ENCODE results near the gene RBFOX1. TPM values are rescaled to one million over a fixed set of nuclear protein-coding genes. Genes with fewer than 3 reads are reported as not detected.

The RBFOX1 gene
- total and polyA plus RNA-seq, 10 of the 15 experiments (the other 5 are each of a cell fraction or from before 2014, with no cell fraction given), result 0.87 TPM; not detected in 9

DNA sequence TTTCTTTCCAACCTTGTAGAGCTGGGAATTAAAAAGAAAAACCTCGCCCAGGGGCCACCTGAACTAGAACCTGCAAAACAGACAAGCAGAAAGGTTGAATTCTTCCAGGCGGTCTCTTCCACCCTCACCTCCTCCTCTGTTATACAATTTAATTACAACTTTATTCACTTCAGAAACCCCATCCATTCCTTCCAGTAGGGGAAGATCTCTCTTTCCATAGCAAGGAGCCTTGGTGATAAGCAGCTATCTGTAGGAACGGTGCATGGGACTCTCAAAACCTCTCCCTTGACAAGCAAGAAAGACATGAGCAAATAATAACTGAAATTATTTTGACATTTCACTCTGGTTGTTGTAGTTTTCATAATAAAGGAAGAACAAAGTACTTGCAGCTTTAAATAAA, 176.0 kb downstream of the RBFOX1 start:
- Histone ChIP-seq H2AFZ (ENCODE audit: control insufficient read depth, low read depth, low read length) (no peak overlapping the region), H4K20me1 (ENCODE audit: control insufficient read depth, insufficient read depth) (no peaks in the 10 kb centered on the region), H3K9me3 (replicated peaks; ENCODE audit: control insufficient read depth, insufficient read depth, low read length) (no peaks in the 10 kb centered on the region; the same call in 2 of the 3 replicates), H3K79me2 (ENCODE audit: control insufficient read depth, insufficient read depth, low read length) (no peaks in the 10 kb centered on the region), H3K36me3 (ENCODE audit: control insufficient read depth in 2 of 2, insufficient read depth in 2 of 2, low read length in 1 of 2) (no peaks in the 10 kb centered on the region), H3K9ac (ENCODE audit: control insufficient read depth, insufficient read depth, low read length) (no peak overlapping the region), H3K4me2 (ENCODE audit: control insufficient read depth, insufficient read depth) (no peak overlapping the region), H3K4me1 (ENCODE audit: control insufficient read depth, insufficient read depth, low read length) (no peaks in the 10 kb centered on the region), H3K4me3 (no peak overlapping the region), H3K27ac (ENCODE audit: control insufficient read depth, insufficient read depth) (no peak overlapping the region), H3K27me3 (replicated peaks in 1 of 2; ENCODE audit: control insufficient read depth in 2 of 2, insufficient read depth in 2 of 2, low read length in 1 of 2) (no peaks in the 10 kb centered on the region)
- 31% methylated on average over 3 of the region's 3 CpGs for WGBS (ENCODE audit: insufficient coverage, insufficient replicate concordance, low lambda C conversion rate, missing lambda C conversion rate)
- no peak for ATAC-seq
- TF ChIP-seq EP300 (IDR thresholded peaks at IDR 0.05; ENCODE audit: borderline replicate concordance in 1 of 2, control insufficient read depth in 1 of 2, low read depth in 2 of 2, low read length in 2 of 2), result no peak
- no peak for DNase-seq (ENCODE audit: low read depth, low spot score)
- in situ Hi-C loops (cut with MboI) (no loop called here), intact Hi-C loops (cut with micrococcal nuclease; ENCODE audit: unreplicated experiment) (no loop called here)
- RAD21 ChIA-PET (ENCODE audit: unreplicated experiment), result no interaction called here
- CTCF ChIA-PET, result interaction anchor here (0.6 kb wide), 1 partner anchor 185 kb away, joined by 3 read pairs; no protein-coding TSS in a partner anchor
- SMC1A ChIA-PET (ENCODE audit: uncharacterized antibody, unreplicated experiment), result no interaction called here
- BruUV-seq (replicated peaks), result no TSS peak
- POLR2A ChIA-PET, result no interaction called here
- FAIRE-seq, result no peak

DNA sequence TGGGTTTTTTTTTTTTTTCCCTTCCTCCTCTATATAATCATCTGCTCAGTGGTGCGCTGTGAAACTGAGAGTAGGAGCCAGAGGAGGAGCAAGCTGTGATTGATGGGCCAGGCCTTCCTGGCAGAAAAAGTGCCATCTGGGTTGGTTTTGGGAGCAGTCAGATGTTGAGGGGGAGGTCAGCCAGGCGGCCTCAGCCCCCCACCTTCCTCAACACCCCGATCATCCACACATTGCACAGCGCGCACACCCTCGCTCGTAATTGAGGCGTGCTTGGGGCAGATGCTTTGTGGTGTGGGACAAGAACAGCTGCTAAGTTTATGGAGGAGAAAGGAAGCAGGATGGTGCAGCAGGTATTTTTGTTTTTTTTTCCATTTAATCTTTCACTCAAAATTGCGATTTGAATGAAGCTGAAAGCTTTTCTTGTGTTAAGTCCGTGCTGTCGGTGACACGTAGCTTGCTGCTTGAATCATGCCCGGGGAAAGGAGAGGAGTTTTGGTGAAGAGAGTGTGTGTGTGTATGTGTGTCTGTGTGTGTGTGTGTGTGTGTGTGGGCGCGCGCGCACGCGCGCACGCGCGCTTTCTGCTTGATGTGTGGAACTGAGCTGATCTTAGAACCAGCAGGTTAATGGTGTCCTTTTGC, 177.4 kb downstream of the RBFOX1 start:
- Histone ChIP-seq H3K27me3 (replicated peaks in 1 of 2; ENCODE audit: control insufficient read depth in 2 of 2, insufficient read depth in 2 of 2, low read length in 1 of 2) (no peaks in the 10 kb centered on the region), H3K9ac (ENCODE audit: control insufficient read depth, insufficient read depth, low read length) (no peak overlapping the region), H3K9me3 (replicated peaks; ENCODE audit: control insufficient read depth, insufficient read depth, low read length) (no peaks in the 10 kb centered on the region; the same call in 2 of the 3 replicates), H3K27ac (ENCODE audit: control insufficient read depth, insufficient read depth) (no peak overlapping the region), H3K4me3 (no peak overlapping the region), H3K36me3 (ENCODE audit: control insufficient read depth in 2 of 2, insufficient read depth in 2 of 2, low read length in 1 of 2) (no peaks in the 10 kb centered on the region), H2AFZ (ENCODE audit: control insufficient read depth, low read depth, low read length) (no peak overlapping the region), H4K20me1 (ENCODE audit: control insufficient read depth, insufficient read depth) (no peaks in the 10 kb centered on the region), H3K4me2 (ENCODE audit: control insufficient read depth, insufficient read depth) (no peak overlapping the region), H3K79me2 (ENCODE audit: control insufficient read depth, insufficient read depth, low read length) (no peaks in the 10 kb centered on the region), H3K4me1 (ENCODE audit: control insufficient read depth, insufficient read depth, low read length) (no peaks in the 10 kb centered on the region)
- FAIRE-seq (no peak), DNase-seq (ENCODE audit: low read depth, low spot score) (no peak), ATAC-seq (no peak)
- ChIA-PET RAD21 (ENCODE audit: unreplicated experiment) (no interaction called here), POLR2A (no interaction called here), CTCF (no interaction called here), SMC1A (ENCODE audit: uncharacterized antibody, unreplicated experiment) (no interaction called here)
- BruUV-seq (replicated peaks), result no TSS peak
- 69% methylated on average over 22 of the region's 23 CpGs for WGBS (ENCODE audit: insufficient coverage, insufficient replicate concordance, low lambda C conversion rate, missing lambda C conversion rate)
- TF ChIP-seq BMI1 (IDR thresholded peaks at IDR 0.05; ENCODE audit: borderline replicate concordance), result no peak
- no peak for TF ChIP-seq HDAC6 (IDR thresholded peaks at IDR 0.05; ENCODE audit: unreplicated experiment)
- TF ChIP-seq, protein P1, sequence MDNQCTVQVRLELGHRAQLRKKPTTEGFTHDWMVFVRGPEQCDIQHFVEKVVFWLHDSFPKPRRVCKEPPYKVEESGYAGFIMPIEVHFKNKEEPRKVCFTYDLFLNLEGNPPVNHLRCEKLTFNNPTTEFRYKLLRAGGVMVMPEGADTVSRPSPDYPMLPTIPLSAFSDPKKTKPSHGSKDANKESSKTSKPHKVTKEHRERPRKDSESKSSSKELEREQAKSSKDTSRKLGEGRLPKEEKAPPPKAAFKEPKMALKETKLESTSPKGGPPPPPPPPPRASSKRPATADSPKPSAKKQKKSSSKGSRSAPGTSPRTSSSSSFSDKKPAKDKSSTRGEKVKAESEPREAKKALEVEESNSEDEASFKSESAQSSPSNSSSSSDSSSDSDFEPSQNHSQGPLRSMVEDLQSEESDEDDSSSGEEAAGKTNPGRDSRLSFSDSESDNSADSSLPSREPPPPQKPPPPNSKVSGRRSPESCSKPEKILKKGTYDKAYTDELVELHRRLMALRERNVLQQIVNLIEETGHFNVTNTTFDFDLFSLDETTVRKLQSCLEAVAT (IDR thresholded peaks at IDR 0.05), result no peak
- TF ChIP-seq BRCA1 (IDR thresholded peaks at IDR 0.05; ENCODE audit: low read depth, low read length), result no peak
- TF ChIP-seq FOXK2 (IDR thresholded peaks at IDR 0.05), result no peak
- TF ChIP-seq TCF3 (IDR thresholded peaks at IDR 0.05; ENCODE audit: borderline replicate concordance, insufficient read depth, low read depth, low read length), result no peak
- TF ChIP-seq NFXL1 (IDR thresholded peaks at IDR 0.05; ENCODE audit: borderline replicate concordance), result no peak
- no peak for TF ChIP-seq FOS (IDR thresholded peaks at IDR 0.05; ENCODE audit: borderline replicate concordance, extremely low read depth, insufficient read length)
- TF ChIP-seq, protein P2, sequence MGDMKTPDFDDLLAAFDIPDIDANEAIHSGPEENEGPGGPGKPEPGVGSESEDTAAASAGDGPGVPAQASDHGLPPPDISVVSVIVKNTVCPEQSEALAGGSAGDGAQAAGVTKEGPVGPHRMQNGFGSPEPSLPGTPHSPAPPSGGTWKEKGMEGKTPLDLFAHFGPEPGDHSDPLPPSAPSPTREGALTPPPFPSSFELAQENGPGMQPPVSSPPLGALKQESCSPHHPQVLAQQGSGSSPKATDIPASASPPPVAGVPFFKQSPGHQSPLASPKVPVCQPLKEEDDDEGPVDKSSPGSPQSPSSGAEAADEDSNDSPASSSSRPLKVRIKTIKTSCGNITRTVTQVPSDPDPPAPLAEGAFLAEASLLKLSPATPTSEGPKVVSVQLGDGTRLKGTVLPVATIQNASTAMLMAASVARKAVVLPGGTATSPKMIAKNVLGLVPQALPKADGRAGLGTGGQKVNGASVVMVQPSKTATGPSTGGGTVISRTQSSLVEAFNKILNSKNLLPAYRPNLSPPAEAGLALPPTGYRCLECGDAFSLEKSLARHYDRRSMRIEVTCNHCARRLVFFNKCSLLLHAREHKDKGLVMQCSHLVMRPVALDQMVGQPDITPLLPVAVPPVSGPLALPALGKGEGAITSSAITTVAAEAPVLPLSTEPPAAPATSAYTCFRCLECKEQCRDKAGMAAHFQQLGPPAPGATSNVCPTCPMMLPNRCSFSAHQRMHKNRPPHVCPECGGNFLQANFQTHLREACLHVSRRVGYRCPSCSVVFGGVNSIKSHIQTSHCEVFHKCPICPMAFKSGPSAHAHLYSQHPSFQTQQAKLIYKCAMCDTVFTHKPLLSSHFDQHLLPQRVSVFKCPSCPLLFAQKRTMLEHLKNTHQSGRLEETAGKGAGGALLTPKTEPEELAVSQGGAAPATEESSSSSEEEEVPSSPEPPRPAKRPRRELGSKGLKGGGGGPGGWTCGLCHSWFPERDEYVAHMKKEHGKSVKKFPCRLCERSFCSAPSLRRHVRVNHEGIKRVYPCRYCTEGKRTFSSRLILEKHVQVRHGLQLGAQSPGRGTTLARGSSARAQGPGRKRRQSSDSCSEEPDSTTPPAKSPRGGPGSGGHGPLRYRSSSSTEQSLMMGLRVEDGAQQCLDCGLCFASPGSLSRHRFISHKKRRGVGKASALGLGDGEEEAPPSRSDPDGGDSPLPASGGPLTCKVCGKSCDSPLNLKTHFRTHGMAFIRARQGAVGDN (IDR thresholded peaks at IDR 0.05), result no peak
- TF ChIP-seq MEF2A (IDR thresholded peaks at IDR 0.05; ENCODE audit: insufficient read depth, low read depth, low read length), result no peak
- no peak for TF ChIP-seq SRF (IDR thresholded peaks at IDR 0.05; ENCODE audit: low read depth in 2 of 2, low read length in 2 of 2)
- in situ Hi-C loops (cut with MboI) (no loop called here), intact Hi-C loops (cut with micrococcal nuclease; ENCODE audit: unreplicated experiment) (no loop called here)

Data from GM12878 (cell line).